ENCODE measurements around the gene PLEKHA7.

The PLEKHA7 gene

GRCh38 chr11:16933291-16933690 is 80.9 kb downstream of the PLEKHA7 start:
- DNase-seq (ENCODE audit: low read depth in 2 of 2), result no peak
- H3K4me3 ChIP-seq (replicated peaks in 1 of 2; ENCODE audit: low read depth in 2 of 2, low read length in 2 of 2), result no peak overlapping the region
- TF ChIP-seq CTCF (IDR thresholded peaks at IDR 0.05; ENCODE audit: low read depth, low read length), result no peak

GRCh38 chr11:16928044-16928443 is 86.2 kb downstream of the PLEKHA7 start:
- TF ChIP-seq CTCF (IDR thresholded peaks at IDR 0.05; ENCODE audit: low read depth, low read length), result no peak
- H3K4me3 ChIP-seq (replicated peaks in 1 of 2; ENCODE audit: low read depth in 2 of 2, low read length in 2 of 2), result no peak overlapping the region
- DNase-seq (ENCODE audit: low read depth in 2 of 2), result no peak

GRCh38 chr11:16926883-16927626 is 87.2 kb downstream of the PLEKHA7 start:
- no peak for TF ChIP-seq CTCF (IDR thresholded peaks at IDR 0.05; ENCODE audit: low read depth, low read length)
- DNase-seq (ENCODE audit: low read depth in 2 of 2), result no peak

GRCh38 chr11:16925561-16926065 is 88.6 kb downstream of the PLEKHA7 start:
- TF ChIP-seq CTCF (IDR thresholded peaks at IDR 0.05; ENCODE audit: low read depth, low read length), result no peak

More at GRCh38 chr11:16926883-16927626, 87.2 kb downstream of the PLEKHA7 start:
- H3K4me3 ChIP-seq (replicated peaks in 1 of 2; ENCODE audit: low read depth in 2 of 2, low read length in 2 of 2), result no peak overlapping the region

GRCh38 chr11:16924826-16925560 is 89.2 kb downstream of the PLEKHA7 start:
- H3K4me3 ChIP-seq (replicated peaks in 1 of 2; ENCODE audit: low read depth in 2 of 2, low read length in 2 of 2), result peak overlapping the region; percentile 41 to 46
- DNase-seq (ENCODE audit: low read depth in 2 of 2), result peak; percentile 32 to 53
- TF ChIP-seq CTCF (IDR thresholded peaks at IDR 0.05; ENCODE audit: low read depth, low read length), result no peak

More at GRCh38 chr11:16925561-16926065, 88.6 kb downstream of the PLEKHA7 start:
- H3K4me3 ChIP-seq (replicated peaks in 1 of 2; ENCODE audit: low read depth in 2 of 2, low read length in 2 of 2), result peak overlapping the region; percentile 41 to 46
- peak; percentile 33 to 58 for DNase-seq (ENCODE audit: low read depth in 2 of 2)

GRCh38 chr11:16924462-16924825 is 89.8 kb downstream of the PLEKHA7 start:
- H3K4me3 ChIP-seq (replicated peaks in 1 of 2; ENCODE audit: low read depth in 2 of 2, low read length in 2 of 2), result peak overlapping the region in 1 of 2 donors; percentile 46
- no peak for TF ChIP-seq CTCF (IDR thresholded peaks at IDR 0.05; ENCODE audit: low read depth, low read length)
- no peak for DNase-seq (ENCODE audit: low read depth in 2 of 2)
